Activated CD8-positive, alpha-beta memory T cell treated with anti-CD3 and anti-CD28 coated beads, Interleukin-2, amount 50 U/mL, for 1 hour (primary cell): ENCODE measurements around the gene CHAF1A.
A peak's percentile ranks its signal among the peaks of the same experiment; 100 is the strongest.

Experiments
- DNase-seq: peaks from one replicate; pipeline ENCODE4 v3.0.0-alpha.2; 2020; ENCODE audit errors: extremely low read depth

The CHAF1A gene

GRCh38 chr19:4366666-4367335 is 35.6 kb upstream of the CHAF1A start:
- DNase-seq = no peak

- no peak for DNase-seq
Measured at GRCh38 chr19:4367336-4367723, 35.1 kb upstream of the CHAF1A start.

GRCh38 chr19:4367781-4368127 is 34.7 kb upstream of the CHAF1A start:
- DNase-seq = no peak

GRCh38 chr19:4368128-4368820 is 34.2 kb upstream of the CHAF1A start:
- no peak for DNase-seq

GRCh38 chr19:4369109-4369887 is 33.1 kb upstream of the CHAF1A start:
- DNase-seq = peak; percentile 24

GRCh38 chr19:4369888-4370260 is 32.6 kb upstream of the CHAF1A start:
- DNase-seq = peak; percentile 38

GRCh38 chr19:4370418-4371041 is 31.9 kb upstream of the CHAF1A start:
- no peak for DNase-seq

GRCh38 chr19:4371247-4372164 is 30.9 kb upstream of the CHAF1A start:
- DNase-seq = no peak

- DNase-seq = no peak
Measured at GRCh38 chr19:4372165-4373012, 30.1 kb upstream of the CHAF1A start.

- no peak for DNase-seq
Measured at GRCh38 chr19:4373013-4373367, 29.4 kb upstream of the CHAF1A start.

- no peak for DNase-seq
Measured at GRCh38 chr19:4373601-4374497, 28.6 kb upstream of the CHAF1A start.

GRCh38 chr19:4374498-4375163 is 27.8 kb upstream of the CHAF1A start:
- DNase-seq = no peak

GRCh38 chr19:4375164-4376027 is 27.0 kb upstream of the CHAF1A start:
- DNase-seq = no peak

GRCh38 chr19:4376028-4376670 is 26.3 kb upstream of the CHAF1A start:
- DNase-seq = no peak

GRCh38 chr19:4376671-4376990 is 25.8 kb upstream of the CHAF1A start:
- no peak for DNase-seq

GRCh38 chr19:4376991-4377781 is 25.3 kb upstream of the CHAF1A start:
- DNase-seq = no peak

- no peak for DNase-seq
Measured at GRCh38 chr19:4378886-4379285, 23.6 kb upstream of the CHAF1A start.
